Measurements from ENCODE around the gene LONP1.

LONP1 gene

GRCh38 chr19:5642204-5642603 lies 77.7 kb downstream of the LONP1 start:
- Mint-ChIP-seq H3K36me3 (ENCODE audit: low read depth) (peaks cover 89% of the 10 kb centered on the region), H3K27ac (peak overlapping the region; percentile 31)

More at GRCh38 chr19:5642204-5642603, 77.7 kb downstream of the LONP1 start:
- Mint-ChIP-seq H3K4me1 (ENCODE audit: low read depth) (peaks cover 44% of the 10 kb centered on the region), H3K4me3 (no peak overlapping the region), H3K27me3 (no peaks in the 10 kb centered on the region), H3K9me3 (no peaks in the 10 kb centered on the region)
- DNase-seq = no peak
